Kidney epithelial cell (primary cell): ENCODE measurements around the gene MVK. TPM values are rescaled to one million over a fixed set of nuclear protein-coding genes. Genes with fewer than 3 reads are reported as not detected.

Source experiments
- DNase-seq: peaks from one replicate; pipeline ENCODE4 v3.0.0-alpha.2; 2010; ENCODE audit warnings: low read depth
- H3K27me3 ChIP-seq: 2 replicates; pipeline ENCODE4 v1.6.0; 2011; ENCODE audit warnings: low read length; ENCODE audit not compliant: control insufficient read depth, insufficient read depth
- H3K36me3 ChIP-seq: 2 replicates; pipeline ENCODE4 v1.5.1; 2011; ENCODE audit warnings: low read length; ENCODE audit not compliant: control insufficient read depth, insufficient read depth
- H3K4me3 ChIP-seq: 2 replicates; pipeline ENCODE4 v1.5.1; 2011; ENCODE audit warnings: low read depth, mild to moderate bottlenecking, control low read depth, low read length
- total RNA-seq: library from RNA; depleted of rRNA; stranded (reverse); fragments of >200 nt; gene quantifications from 2 replicates; pipeline ENCODE4 v1.2.3, GENCODE V29; 2015
- TF ChIP-seq, protein P1 (sequence below): IDR thresholded peaks from 2 replicates; pipeline ENCODE4 v1.5.1; 2011; ENCODE audit warnings: mild to moderate bottlenecking, moderate library complexity, low read length, control low read depth, inconsistent platforms; ENCODE audit not compliant: insufficient read depth, poor library complexity, severe bottlenecking

Gene MVK
- total RNA-seq, 1 donor from 2014 or later = 25.4 TPM

DNA sequence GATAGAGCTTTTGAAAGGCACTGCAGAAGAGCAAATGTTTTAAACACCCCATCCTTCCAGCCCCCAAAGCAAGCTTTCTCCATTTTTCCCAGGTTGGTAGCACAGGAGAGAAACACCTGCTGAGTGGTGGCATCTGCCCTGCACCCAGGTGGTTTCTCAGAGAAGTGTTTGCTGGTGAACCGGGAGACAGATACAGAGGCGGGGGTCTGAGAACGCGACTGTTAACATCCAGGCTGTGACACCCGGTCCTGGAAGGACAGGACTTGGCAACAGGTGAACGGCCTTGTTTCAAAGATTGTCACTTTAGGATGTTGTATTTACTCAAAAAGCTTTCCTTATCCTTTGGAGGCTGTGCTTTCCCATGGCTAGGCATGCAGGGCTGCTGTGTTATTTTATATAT, 18.8 kb upstream of the MVK start:
- TF ChIP-seq, protein P1, sequence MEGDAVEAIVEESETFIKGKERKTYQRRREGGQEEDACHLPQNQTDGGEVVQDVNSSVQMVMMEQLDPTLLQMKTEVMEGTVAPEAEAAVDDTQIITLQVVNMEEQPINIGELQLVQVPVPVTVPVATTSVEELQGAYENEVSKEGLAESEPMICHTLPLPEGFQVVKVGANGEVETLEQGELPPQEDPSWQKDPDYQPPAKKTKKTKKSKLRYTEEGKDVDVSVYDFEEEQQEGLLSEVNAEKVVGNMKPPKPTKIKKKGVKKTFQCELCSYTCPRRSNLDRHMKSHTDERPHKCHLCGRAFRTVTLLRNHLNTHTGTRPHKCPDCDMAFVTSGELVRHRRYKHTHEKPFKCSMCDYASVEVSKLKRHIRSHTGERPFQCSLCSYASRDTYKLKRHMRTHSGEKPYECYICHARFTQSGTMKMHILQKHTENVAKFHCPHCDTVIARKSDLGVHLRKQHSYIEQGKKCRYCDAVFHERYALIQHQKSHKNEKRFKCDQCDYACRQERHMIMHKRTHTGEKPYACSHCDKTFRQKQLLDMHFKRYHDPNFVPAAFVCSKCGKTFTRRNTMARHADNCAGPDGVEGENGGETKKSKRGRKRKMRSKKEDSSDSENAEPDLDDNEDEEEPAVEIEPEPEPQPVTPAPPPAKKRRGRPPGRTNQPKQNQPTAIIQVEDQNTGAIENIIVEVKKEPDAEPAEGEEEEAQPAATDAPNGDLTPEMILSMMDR = no peak
- H3K4me3 ChIP-seq = no peak overlapping the region
- no peaks in the 10 kb centered on the region for H3K36me3 ChIP-seq
- peaks cover 35% of the 10 kb centered on the region for H3K27me3 ChIP-seq
- DNase-seq = no peak

DNA sequence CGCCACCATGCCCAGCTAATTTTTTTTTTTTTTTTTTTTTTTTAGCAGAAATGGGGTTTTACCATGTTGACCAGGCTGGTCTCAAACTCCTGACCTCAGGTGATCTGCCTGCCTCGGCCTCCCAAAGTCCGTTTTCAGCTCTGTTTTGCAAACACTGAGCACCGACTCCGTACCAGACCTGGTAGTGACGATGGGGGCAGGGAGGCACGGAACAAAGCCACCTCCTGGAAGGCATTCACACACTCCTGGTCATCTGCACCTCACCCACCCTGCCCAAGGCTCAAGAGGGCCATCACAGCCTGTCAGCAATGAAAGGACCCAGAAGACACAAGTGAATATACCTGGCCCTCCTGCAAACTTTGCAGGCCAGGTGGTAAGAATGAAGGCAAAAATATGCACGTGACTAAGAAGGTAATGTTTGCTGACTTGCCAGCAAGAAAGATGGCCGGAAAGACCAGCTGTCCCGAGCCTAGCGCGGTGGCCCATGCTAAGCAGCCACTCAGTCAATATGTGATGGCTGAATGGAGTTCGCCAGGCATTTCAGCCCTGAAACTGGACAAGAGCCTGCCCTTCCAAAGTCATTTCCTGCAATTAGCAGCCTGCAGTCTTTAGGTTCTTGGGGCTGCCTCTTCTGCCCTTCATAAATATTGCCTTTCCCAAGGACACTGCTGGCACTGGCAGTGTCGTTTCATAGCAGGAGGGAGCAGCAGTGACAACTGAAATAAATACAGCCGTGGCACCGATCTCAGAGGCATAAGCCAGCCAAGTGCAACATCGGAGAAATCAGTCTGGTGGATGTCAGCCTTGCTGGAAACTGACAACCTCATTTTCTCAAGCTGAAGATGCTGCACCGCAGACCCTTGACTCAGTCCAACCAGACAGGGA, 17.9 kb upstream of the MVK start:
- TF ChIP-seq, protein P1 = no peak
- peaks cover 27% of the 10 kb centered on the region for H3K27me3 ChIP-seq

DNA sequence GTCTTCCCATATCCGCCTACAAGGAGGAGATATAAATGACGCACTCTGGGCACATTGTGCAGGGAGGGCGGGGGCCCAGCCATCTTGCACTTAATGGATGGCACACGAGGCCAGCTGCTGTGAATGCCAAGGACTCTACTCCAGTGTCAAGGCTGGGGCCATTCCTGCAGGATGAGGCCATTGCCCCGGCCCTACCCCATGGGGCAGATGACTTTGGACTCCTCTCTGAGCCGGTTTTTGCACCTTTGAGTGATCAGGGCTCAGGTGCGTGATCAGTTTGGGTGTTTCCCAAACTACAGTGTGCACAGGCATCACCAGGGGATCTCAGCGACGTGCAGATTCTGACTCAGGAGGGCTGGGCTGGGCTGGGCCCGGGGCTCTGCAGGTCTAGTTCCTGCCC, 16.4 kb upstream of the MVK start:
- Histone ChIP-seq H3K27me3 (peaks cover 21% of the 10 kb centered on the region), H3K36me3 (no peaks in the 10 kb centered on the region), H3K4me3 (no peak overlapping the region)
- TF ChIP-seq, protein P1 = no peak
- DNase-seq = no peak

More for the DNA sequence above, 17.9 kb upstream of the MVK start:
- H3K36me3 ChIP-seq = no peaks in the 10 kb centered on the region
- H3K4me3 ChIP-seq = no peak overlapping the region
- DNase-seq = no peak

DNA sequence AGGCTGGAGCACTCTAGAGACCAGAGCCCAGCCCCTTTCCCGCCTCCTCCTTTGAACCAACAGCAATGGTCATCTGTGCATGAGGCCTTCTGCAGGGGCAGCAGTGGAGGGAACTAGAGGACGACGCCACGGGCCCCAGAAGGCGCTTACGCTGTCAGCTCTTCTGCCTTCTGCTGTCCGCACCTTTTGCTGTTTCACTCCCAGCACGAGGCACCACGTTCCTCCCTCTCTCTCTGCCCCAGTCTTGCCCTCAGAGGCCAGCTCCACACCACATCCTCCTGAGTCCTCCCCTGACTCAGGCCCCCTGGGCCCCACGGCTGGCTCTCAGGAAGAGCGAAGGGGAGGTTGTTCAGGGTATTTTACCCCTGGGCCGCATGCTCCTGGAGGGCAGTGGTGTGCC, 15.8 kb upstream of the MVK start:
- TF ChIP-seq, protein P1 = no peak
- Histone ChIP-seq H3K4me3 (no peak overlapping the region), H3K36me3 (no peaks in the 10 kb centered on the region), H3K27me3 (peaks cover 21% of the 10 kb centered on the region)
- DNase-seq = no peak

DNA sequence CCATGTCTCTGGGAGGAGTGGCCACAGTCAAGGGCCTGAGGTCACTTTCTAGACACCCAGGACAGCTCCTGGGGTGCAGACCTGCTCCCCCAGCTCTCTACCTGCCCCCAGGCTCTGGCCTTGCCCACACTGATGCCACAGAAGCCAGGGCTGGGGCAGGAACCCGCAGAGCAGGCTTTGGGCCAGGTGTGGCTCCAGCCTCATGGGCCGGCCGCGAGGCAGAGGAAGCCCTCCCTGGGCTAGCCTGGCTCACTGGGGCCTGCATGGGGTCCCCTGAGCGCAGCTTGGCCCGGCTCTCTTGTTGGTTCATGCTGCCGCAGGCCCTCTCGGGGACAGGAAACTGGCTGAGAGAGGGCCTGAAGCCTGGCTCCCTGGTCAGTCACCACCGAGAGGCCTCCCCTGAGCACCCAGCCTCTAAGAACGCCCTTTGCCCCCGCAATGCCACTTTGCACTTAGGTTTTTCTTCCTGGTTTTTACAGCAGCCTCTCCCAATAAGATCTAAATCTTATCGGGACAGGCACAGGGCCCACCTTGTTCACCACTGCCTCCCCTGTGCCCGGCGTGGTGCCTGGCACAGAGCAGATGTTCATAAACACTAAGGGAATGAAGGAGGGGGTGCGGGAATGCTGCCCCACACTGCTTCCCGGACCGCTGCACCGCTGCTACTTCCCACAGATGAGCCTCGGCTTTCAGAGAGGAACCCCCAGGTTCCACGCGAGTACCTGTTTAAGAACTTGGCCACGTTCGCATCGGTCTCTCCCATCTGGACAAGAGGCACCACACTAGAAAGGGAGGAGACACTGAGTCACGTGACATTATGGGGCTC, 15.0 kb upstream of the MVK start:
- H3K4me3 ChIP-seq = no peak overlapping the region
- no peaks in the 10 kb centered on the region for H3K36me3 ChIP-seq
- peaks cover 14% of the 10 kb centered on the region for H3K27me3 ChIP-seq
- DNase-seq = no peak
- TF ChIP-seq, protein P1 = no peak
